ENCODE results near the gene ZFP82.

Gene ZFP82

GRCh38 chr19:36418287-36419001 lies at the start of gene ZFP82:
TSS of gene ZFP82 (minus strand) at chr19:36418644. CDS start at chr19:36409789, 8,855 bp downstream.
- H3K4me3 ChIP-seq (ENCODE audit: low read depth, low read length) = peak within 1 kb of the TSS; percentile 63

GRCh38 chr19:36460046-36460445 lies 41.6 kb upstream of the ZFP82 start:
- H3K4me3 ChIP-seq (ENCODE audit: low read depth, low read length) = no peak overlapping the region

GRCh38 chr19:36456831-36457230 lies 38.4 kb upstream of the ZFP82 start:
- no peak overlapping the region for H3K4me3 ChIP-seq (ENCODE audit: low read depth, low read length)

- no peak overlapping the region for H3K4me3 ChIP-seq (ENCODE audit: low read depth, low read length)
Observed at GRCh38 chr19:36449059-36449670, 30.7 kb upstream of the ZFP82 start.

GRCh38 chr19:36441339-36441738 lies 22.9 kb upstream of the ZFP82 start:
- no peak overlapping the region for H3K4me3 ChIP-seq (ENCODE audit: low read depth, low read length)

- no peak overlapping the region for H3K4me3 ChIP-seq (ENCODE audit: low read depth, low read length)
Observed at GRCh38 chr19:36436531-36436930, 18.1 kb upstream of the ZFP82 start.

- no peak overlapping the region for H3K4me3 ChIP-seq (ENCODE audit: low read depth, low read length)
Observed at GRCh38 chr19:36423925-36424324, 5.5 kb upstream of the ZFP82 start.

GRCh38 chr19:36421749-36422481 lies 3.5 kb upstream of the ZFP82 start:
- H3K4me3 ChIP-seq (ENCODE audit: low read depth, low read length) = peak overlapping the region; percentile 24

GRCh38 chr19:36420961-36421748 lies 2.7 kb upstream of the ZFP82 start:
- H3K4me3 ChIP-seq (ENCODE audit: low read depth, low read length) = peak overlapping the region; percentile 24

- H3K4me3 ChIP-seq (ENCODE audit: low read depth, low read length) = peak overlapping the region; percentile 63
Observed at GRCh38 chr19:36417752-36418286, 625 bp downstream of the ZFP82 start.

- no peak overlapping the region for H3K4me3 ChIP-seq (ENCODE audit: low read depth, low read length)
Observed at GRCh38 chr19:36409841-36410240, 8.6 kb downstream of the ZFP82 start.

- H3K4me3 ChIP-seq (ENCODE audit: low read depth, low read length) = no peak overlapping the region
Observed at GRCh38 chr19:36408101-36408500, 10.3 kb downstream of the ZFP82 start.

GRCh38 chr19:36404498-36404897 lies 13.9 kb downstream of the ZFP82 start:
- H3K4me3 ChIP-seq (ENCODE audit: low read depth, low read length) = no peak overlapping the region

GRCh38 chr19:36401475-36401874 lies 17.0 kb downstream of the ZFP82 start:
- no peak overlapping the region for H3K4me3 ChIP-seq (ENCODE audit: low read depth, low read length)

GRCh38 chr19:36398571-36398970 lies 19.9 kb downstream of the ZFP82 start:
- H3K4me3 ChIP-seq (ENCODE audit: low read depth, low read length) = no peak overlapping the region

GRCh38 chr19:36392916-36393673 lies 25.3 kb downstream of the ZFP82 start:
- no peak overlapping the region for H3K4me3 ChIP-seq (ENCODE audit: low read depth, low read length)

GRCh38 chr19:36379510-36379819 lies 39.0 kb downstream of the ZFP82 start:
- peak overlapping the region; percentile 63 for H3K4me3 ChIP-seq (ENCODE audit: low read depth, low read length)

- H3K4me3 ChIP-seq (ENCODE audit: low read depth, low read length) = peak within 1 kb of the TSS; percentile 63
Observed at GRCh38 chr19:36378625-36379509, 39.6 kb downstream of the ZFP82 start, which contains the start of gene ZFP14. TSS of gene ZFP14 (minus strand) at chr19:36379201. CDS start at chr19:36367892, 11,309 bp downstream.

GRCh38 chr19:36377541-36378178 lies 40.8 kb downstream of the ZFP82 start:
- H3K4me3 ChIP-seq (ENCODE audit: low read depth, low read length) = peak overlapping the region; percentile 8

All from iPS-11a (cell line).